ENCODE data around the gene ENPEP. TPM values are rescaled to one million over a fixed set of nuclear protein-coding genes. Genes with fewer than 3 reads are reported as not detected.

ENPEP gene, protein sequence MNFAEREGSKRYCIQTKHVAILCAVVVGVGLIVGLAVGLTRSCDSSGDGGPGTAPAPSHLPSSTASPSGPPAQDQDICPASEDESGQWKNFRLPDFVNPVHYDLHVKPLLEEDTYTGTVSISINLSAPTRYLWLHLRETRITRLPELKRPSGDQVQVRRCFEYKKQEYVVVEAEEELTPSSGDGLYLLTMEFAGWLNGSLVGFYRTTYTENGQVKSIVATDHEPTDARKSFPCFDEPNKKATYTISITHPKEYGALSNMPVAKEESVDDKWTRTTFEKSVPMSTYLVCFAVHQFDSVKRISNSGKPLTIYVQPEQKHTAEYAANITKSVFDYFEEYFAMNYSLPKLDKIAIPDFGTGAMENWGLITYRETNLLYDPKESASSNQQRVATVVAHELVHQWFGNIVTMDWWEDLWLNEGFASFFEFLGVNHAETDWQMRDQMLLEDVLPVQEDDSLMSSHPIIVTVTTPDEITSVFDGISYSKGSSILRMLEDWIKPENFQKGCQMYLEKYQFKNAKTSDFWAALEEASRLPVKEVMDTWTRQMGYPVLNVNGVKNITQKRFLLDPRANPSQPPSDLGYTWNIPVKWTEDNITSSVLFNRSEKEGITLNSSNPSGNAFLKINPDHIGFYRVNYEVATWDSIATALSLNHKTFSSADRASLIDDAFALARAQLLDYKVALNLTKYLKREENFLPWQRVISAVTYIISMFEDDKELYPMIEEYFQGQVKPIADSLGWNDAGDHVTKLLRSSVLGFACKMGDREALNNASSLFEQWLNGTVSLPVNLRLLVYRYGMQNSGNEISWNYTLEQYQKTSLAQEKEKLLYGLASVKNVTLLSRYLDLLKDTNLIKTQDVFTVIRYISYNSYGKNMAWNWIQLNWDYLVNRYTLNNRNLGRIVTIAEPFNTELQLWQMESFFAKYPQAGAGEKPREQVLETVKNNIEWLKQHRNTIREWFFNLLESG
- under 0.01 and 2.3 TPM in 2 replicates for total RNA-seq

DNA sequence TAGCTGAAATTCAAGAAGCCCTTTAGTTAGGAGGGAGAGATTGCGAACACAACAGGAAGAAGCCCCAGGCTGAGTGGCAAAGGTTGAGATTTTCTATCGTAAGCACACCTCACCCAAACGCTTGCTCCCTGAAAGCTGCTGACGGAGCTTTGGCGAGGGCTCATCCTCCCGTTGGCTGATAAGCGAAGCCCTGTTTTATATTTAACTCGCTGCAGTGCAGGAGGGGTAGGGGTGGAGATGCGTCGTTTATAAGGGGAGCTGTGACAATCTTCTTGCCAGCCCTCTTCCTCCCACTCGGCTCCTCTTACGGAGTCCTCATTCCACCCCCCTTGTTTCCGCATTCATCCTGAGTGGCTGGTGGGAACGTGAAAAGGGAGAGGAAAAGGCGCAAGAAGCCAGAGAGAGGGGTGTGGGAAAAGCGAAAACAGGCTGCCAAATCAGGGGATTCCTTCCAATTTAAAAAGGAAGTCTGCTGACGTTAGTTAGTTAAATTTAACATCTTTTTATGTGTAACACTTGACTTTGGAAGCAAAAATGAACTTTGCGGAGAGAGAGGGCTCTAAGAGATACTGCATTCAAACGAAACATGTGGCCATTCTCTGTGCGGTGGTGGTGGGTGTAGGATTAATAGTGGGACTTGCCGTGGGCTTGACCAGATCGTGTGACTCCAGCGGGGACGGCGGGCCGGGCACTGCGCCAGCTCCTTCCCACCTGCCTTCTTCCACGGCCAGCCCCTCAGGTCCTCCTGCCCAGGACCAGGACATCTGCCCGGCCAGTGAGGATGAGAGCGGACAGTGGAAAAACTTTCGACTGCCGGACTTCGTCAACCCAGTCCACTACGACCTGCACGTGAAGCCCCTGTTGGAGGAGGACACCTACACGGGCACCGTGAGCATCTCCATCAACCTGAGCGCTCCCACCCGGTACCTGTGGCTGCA, at the start of gene ENPEP:
Gene ENPEP, plus strand, starts transcription at position 275 of the 938 bp plus-strand sequence. Its CDS starts 260 bp downstream, at position 535.

Other genes with a start within 250 kb of the ENPEP start
- not detected in 2 replicates for gene PITX2, start 146.9 kb downstream of the ENPEP start, total RNA-seq